ENCODE measurements around the gene NHLRC3. TPM values are rescaled to one million over a fixed set of nuclear protein-coding genes. Genes with fewer than 3 reads are reported as not detected.

The NHLRC3 gene
- total and polyA plus RNA-seq, 2 donors from 2014 or later, result 12.6 to 30.4 TPM

DNA sequence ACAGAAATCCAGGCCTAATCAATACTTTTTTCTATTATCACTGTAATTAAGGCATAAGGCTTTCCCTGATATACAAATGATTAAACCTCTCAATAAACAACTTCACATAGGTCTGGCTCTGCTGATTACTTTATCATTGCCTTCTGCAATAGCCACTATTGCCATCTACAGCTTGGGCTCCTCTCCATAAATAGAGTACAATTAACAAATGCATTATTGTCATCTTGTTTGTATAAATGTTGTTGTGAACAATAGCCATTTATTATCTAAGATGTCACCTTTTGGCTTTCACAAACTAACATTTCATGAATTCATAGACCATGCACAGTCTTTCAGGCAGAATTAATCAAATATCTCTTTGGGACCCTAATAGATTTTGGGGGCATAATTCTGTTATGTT, 53.3 kb downstream of the NHLRC3 start:
- no peak overlapping the region for H3K4me3 ChIP-seq (ENCODE audit: low read length in 3 of 3)
- intact Hi-C loops (cut with DNase I), result no loop called here
- FAIRE-seq (no peak), DNase-seq (no peak)
- no peaks in the 10 kb centered on the region for H3K9me3 ChIP-seq (ENCODE audit: control insufficient read depth in 2 of 3, insufficient read depth in 1 of 3, low read length in 3 of 3)
- TF ChIP-seq, protein P1, sequence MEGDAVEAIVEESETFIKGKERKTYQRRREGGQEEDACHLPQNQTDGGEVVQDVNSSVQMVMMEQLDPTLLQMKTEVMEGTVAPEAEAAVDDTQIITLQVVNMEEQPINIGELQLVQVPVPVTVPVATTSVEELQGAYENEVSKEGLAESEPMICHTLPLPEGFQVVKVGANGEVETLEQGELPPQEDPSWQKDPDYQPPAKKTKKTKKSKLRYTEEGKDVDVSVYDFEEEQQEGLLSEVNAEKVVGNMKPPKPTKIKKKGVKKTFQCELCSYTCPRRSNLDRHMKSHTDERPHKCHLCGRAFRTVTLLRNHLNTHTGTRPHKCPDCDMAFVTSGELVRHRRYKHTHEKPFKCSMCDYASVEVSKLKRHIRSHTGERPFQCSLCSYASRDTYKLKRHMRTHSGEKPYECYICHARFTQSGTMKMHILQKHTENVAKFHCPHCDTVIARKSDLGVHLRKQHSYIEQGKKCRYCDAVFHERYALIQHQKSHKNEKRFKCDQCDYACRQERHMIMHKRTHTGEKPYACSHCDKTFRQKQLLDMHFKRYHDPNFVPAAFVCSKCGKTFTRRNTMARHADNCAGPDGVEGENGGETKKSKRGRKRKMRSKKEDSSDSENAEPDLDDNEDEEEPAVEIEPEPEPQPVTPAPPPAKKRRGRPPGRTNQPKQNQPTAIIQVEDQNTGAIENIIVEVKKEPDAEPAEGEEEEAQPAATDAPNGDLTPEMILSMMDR (IDR thresholded peaks at IDR 0.05; ENCODE audit: borderline replicate concordance, extremely low read depth, insufficient read depth), result no peak
- no peaks in the 10 kb centered on the region for H3K27me3 ChIP-seq (ENCODE audit: control insufficient read depth, insufficient read depth, low read length)
- no peaks in the 10 kb centered on the region for H3K36me3 ChIP-seq (ENCODE audit: control insufficient read depth in 2 of 3, insufficient read depth in 3 of 3, low read length in 3 of 3)
- H3K4me1 ChIP-seq (ENCODE audit: control insufficient read depth in 2 of 3, insufficient read depth in 2 of 3, low read depth in 1 of 3, low read length in 3 of 3), result no peaks in the 10 kb centered on the region
- no peak overlapping the region for H3K9ac ChIP-seq (ENCODE audit: low read length in 3 of 3)
- H3K27ac ChIP-seq (ENCODE audit: low read depth in 2 of 2, low read length in 2 of 2), result no peak overlapping the region

DNA sequence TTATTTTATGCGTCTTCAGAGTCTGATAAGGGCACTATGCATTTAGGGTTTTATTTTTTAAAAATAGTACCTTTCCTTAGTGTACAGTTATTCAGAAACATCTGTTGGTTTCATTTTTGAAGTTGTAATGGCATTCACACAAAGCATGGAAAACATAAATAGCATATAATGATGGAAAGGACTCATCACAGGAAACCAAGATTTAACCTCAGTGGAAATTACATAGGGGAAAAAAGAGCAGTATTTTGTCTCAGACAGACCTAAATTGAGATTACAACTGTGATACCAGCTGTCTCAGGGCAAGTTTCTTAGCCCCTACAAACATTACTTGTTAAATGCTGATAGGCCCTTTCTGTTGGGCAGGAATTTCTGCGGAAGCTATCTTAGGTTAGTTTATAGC, 57.2 kb downstream of the NHLRC3 start:
- intact Hi-C loops (cut with DNase I), result no loop called here
- Histone ChIP-seq H3K27me3 (ENCODE audit: control insufficient read depth, insufficient read depth, low read length) (no peaks in the 10 kb centered on the region), H3K27ac (ENCODE audit: low read depth in 2 of 2, low read length in 2 of 2) (no peak overlapping the region), H3K4me3 (ENCODE audit: low read length in 3 of 3) (no peak overlapping the region), H3K4me1 (ENCODE audit: control insufficient read depth in 2 of 3, insufficient read depth in 2 of 3, low read depth in 1 of 3, low read length in 3 of 3) (no peaks in the 10 kb centered on the region), H3K9ac (ENCODE audit: low read length in 3 of 3) (no peak overlapping the region), H3K9me3 (ENCODE audit: control insufficient read depth in 2 of 3, insufficient read depth in 1 of 3, low read length in 3 of 3) (no peaks in the 10 kb centered on the region), H3K36me3 (ENCODE audit: control insufficient read depth in 2 of 3, insufficient read depth in 3 of 3, low read length in 3 of 3) (no peaks in the 10 kb centered on the region)
- DNase-seq (no peak), FAIRE-seq (no peak)
- TF ChIP-seq, protein P1 (IDR thresholded peaks at IDR 0.05; ENCODE audit: borderline replicate concordance, extremely low read depth, insufficient read depth), result no peak

DNA sequence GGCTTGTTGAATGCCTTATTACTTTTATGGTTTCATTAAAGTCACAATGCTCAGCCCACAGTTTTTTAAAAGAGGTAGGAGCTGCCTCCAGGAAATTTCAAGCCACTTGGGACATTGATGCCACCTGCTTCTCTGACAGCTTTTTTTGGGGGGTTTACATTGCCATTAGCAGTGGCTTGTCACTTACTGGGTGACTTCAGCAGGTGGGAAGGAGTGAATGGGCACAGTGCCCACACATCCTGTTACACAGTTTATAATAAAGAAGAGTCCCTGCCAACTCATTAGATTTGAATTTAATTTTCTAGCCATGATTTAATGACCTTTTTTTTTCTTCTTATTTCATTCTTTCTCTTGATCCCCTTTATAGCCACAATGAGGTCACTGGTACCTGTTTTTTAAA, 61.0 kb downstream of the NHLRC3 start:
- Histone ChIP-seq H3K27ac (ENCODE audit: low read depth in 2 of 2, low read length in 2 of 2) (no peak overlapping the region), H3K36me3 (ENCODE audit: control insufficient read depth in 2 of 3, insufficient read depth in 3 of 3, low read length in 3 of 3) (no peaks in the 10 kb centered on the region), H3K9ac (ENCODE audit: low read length in 3 of 3) (no peak overlapping the region), H3K27me3 (ENCODE audit: control insufficient read depth, insufficient read depth, low read length) (no peaks in the 10 kb centered on the region), H3K4me1 (ENCODE audit: control insufficient read depth in 2 of 3, insufficient read depth in 2 of 3, low read depth in 1 of 3, low read length in 3 of 3) (no peaks in the 10 kb centered on the region), H3K9me3 (ENCODE audit: control insufficient read depth in 2 of 3, insufficient read depth in 1 of 3, low read length in 3 of 3) (no peaks in the 10 kb centered on the region), H3K4me3 (ENCODE audit: low read length in 3 of 3) (no peak overlapping the region)
- TF ChIP-seq, protein P1 (IDR thresholded peaks at IDR 0.05; ENCODE audit: borderline replicate concordance, extremely low read depth, insufficient read depth), result no peak
- intact Hi-C loops (cut with DNase I), result no loop called here
- FAIRE-seq, result no peak
- no peak for DNase-seq

Other genes with a start within 250 kb of the NHLRC3 start
- not detected for gene STOML3, start 47.6 kb upstream of the NHLRC3 start, total RNA-seq
- not detected for gene STOML3, start 47.6 kb upstream of the NHLRC3 start, polyA plus RNA-seq (ENCODE audit: insufficient read depth, low read depth, low replicate concordance)
- gene PROSER1, start 367 bp upstream of the NHLRC3 start, total RNA-seq, result 26.3 TPM
- 9.0 TPM for gene PROSER1, start 367 bp upstream of the NHLRC3 start, polyA plus RNA-seq (ENCODE audit: insufficient read depth, low read depth, low replicate concordance)